Measurements from ENCODE around the gene NFE2L2.

- peak; percentile 31 to 37 for TF ChIP-seq CTCF (conservative IDR thresholded peaks at IDR 0.05 in 1 of 2, IDR thresholded peaks at IDR 0.05 in 1 of 2; ENCODE audit: low read depth in 1 of 2, low read length in 2 of 2)
- TF ChIP-seq EZH2 (IDR thresholded peaks at IDR 0.05; ENCODE audit: low read length, missing control alignments), result no peak
Observed at GRCh38 chr2:177254433-177255226, 9.9 kb downstream of the NFE2L2 start.

Measured in fibroblast of lung (primary cell).